Uterus (tissue), 2 donors: ENCODE measurements around the gene SRP9.

ENCODE experiments used
- POLR2A ChIP-seq, 2 donors: fragments of 450-650 bp; IDR thresholded peaks; one replicate each; pipeline ENCODE4 v1.6.1; 2016; ENCODE audit warnings: antibody characterized with exemption in 2 of 2, mild to moderate bottlenecking in 1 of 2, moderate library complexity in 1 of 2
- TF ChIP-seq, protein P1 (sequence below), 4 experiments: fragments of 200-600 bp in 2 of 4; fragments of 450-650 bp in 2 of 4; sonication (generic) in 2 of 4; IDR thresholded peaks; one replicate each; pipeline ENCODE4 v1.5.1; 2016 to 2019; ENCODE audit warnings: antibody characterized with exemption in 4 of 4, mild to moderate bottlenecking in 2 of 4, moderate library complexity in 1 of 4

DNA sequence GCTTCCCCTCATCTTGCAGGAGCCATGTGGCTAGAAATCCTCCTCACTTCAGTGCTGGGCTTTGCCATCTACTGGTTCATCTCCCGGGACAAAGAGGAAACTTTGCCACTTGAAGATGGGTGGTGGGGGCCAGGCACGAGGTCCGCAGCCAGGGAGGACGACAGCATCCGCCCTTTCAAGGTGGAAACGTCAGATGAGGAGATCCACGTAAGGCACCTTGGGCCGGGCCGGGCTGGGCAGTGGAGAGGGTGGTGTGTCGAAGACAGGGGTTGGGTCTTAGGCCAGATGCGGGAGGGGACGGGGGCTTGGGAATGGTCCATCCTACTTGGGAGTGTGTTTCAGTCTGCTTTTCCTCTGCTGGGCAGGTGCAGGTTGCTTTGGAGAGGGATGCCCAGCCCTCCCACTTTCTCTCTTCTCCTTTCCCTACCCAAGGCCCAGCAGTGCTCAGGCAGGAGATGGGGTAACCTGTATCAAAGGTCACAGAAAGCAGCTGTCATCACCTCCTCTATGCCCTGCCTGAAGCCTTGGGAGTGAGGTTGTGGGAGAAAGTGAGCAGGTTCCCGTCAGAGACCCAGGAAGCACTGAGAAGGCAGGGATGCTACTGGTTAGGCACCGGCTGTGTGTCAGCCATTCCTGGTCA, 51.2 kb downstream of the SRP9 start:
- TF ChIP-seq, protein P1, sequence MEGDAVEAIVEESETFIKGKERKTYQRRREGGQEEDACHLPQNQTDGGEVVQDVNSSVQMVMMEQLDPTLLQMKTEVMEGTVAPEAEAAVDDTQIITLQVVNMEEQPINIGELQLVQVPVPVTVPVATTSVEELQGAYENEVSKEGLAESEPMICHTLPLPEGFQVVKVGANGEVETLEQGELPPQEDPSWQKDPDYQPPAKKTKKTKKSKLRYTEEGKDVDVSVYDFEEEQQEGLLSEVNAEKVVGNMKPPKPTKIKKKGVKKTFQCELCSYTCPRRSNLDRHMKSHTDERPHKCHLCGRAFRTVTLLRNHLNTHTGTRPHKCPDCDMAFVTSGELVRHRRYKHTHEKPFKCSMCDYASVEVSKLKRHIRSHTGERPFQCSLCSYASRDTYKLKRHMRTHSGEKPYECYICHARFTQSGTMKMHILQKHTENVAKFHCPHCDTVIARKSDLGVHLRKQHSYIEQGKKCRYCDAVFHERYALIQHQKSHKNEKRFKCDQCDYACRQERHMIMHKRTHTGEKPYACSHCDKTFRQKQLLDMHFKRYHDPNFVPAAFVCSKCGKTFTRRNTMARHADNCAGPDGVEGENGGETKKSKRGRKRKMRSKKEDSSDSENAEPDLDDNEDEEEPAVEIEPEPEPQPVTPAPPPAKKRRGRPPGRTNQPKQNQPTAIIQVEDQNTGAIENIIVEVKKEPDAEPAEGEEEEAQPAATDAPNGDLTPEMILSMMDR (IDR thresholded peaks at IDR 0.05), result no peak
- no peak for TF ChIP-seq POLR2A (IDR thresholded peaks at IDR 0.05)
